Pancreas (tissue), 10 donors: ENCODE data around the gene SFXN5. TPM values are rescaled to one million over a fixed set of nuclear protein-coding genes. Genes with fewer than 3 reads are reported as not detected.

Experiments
- ATAC-seq, 4 donors: fragments of 200-7000 bp; cut with Tn5 transposase; one replicate each; pipeline versions ENCODE4 v1.8.0 to v1.9.1; 2020; ENCODE audit warnings: mild to moderate bottlenecking in 4 of 4, moderate library complexity in 4 of 4
- DNase-seq, 6 donors: peaks; one replicate each; pipeline ENCODE4 v3.0.0-alpha.2; 2020
- FAIRE-seq: peaks from 2 replicates; lab custom pipeline; 2012; peaks lifted over from hg19 to GRCh38; lab: Jason Lieb, UNC
- H3K27ac ChIP-seq, 4 donors: fragments of 200-600 bp; sonication (generic); 1 replicate in 3 of 4; 2 replicates in 1 of 4; pipeline versions ENCODE4 v1.5.0 to v1.8.0; 2020
- H3K27me3 ChIP-seq, 4 donors: fragments of 200-600 bp; one replicate each; pipeline ENCODE4 v1.8.0; 2021
- H3K36me3 ChIP-seq, 3 donors: fragments of 200-600 bp; sonication (generic) in 1 of 3; one replicate each; pipeline versions ENCODE4 v1.5.0 to v1.8.0; 2020 to 2021
- H3K4me1 ChIP-seq, 3 donors: fragments of 200-600 bp; one replicate each; pipeline ENCODE4 v1.8.0; 2021
- H3K4me3 ChIP-seq, 4 donors: fragments of 200-600 bp; sonication (generic) in 2 of 4; one replicate each; pipeline versions ENCODE4 v1.5.0 to v1.8.0; 2020 to 2021
- H3K9me3 ChIP-seq, 4 donors: fragments of 200-600 bp; one replicate each; pipeline ENCODE4 v1.8.0; 2021
- CTCF ChIP-seq, 4 donors: fragments of 200-600 bp; sonication (generic) in 3 of 4; IDR thresholded peaks; one replicate each; pipeline versions ENCODE4 v1.5.0 to v1.8.0; 2021; ENCODE audit warnings: antibody characterized with exemption in 4 of 4
- WGBS, 2 donors: extraction: QIAGEN DNeasy Blood & Tissue Kit; methylation state at CpG; one replicate each; pipeline ENCODE4 v1.1.7; 2013; 5-methylcytosine and 5-hydroxymethylcytosine counted together
- intact Hi-C, 3 donors: fragments of 100-400 bp; cut with DNase I; formaldehyde crosslinking; loops; one replicate each; pipeline versions ENCODE4 v1.11.1 to v1.14.2; 2022
- polyA plus RNA-seq, 2 donors: library from polyadenylated mRNA; stranded (reverse); fragments of 200-250 nt; gene quantifications; one replicate each; pipeline ENCODE4 v1.2.3, GENCODE V29; 2013
- total RNA-seq, 6 donors: library from RNA; stranded (reverse); fragmentation: NEBNext Ultra II Directional in 4 of 6; extraction: Animal tissue kit (Norgen Biotek cat#: 25700) in 4 of 6; gene quantifications; one replicate each; pipeline versions ENCODE4 v1.2.1 to v1.2.4, GENCODE V29; 2021 to 2023
- donor health status: healthy with polysubstance abuse.
- donor health status: DM: no; HTN: no; CAD: no; lungs with moderate emphysema.
- donor health status: DM: no; HTN: no; CAD: no.
- donor health status: control.
- donor health status: control.
- donor health status: Bipolar disorder and iron deficiency.
- donor health status: DM: yes; HTN: yes; CAD: no.
- donor health status: DM: no; HTN: no; CAD: no.
- donor health status: DM: no; HTN: no; CAD: no.
- donor health status: DM: yes; HTN: yes; CAD: no.

SFXN5 gene
- total and polyA plus RNA-seq, 8 donors: 2.6 to 8.4 (median 5.4) TPM

GRCh38 chr2:72946466-72946865, 125.0 kb downstream of the SFXN5 start:
- DNase-seq (peak in 1 of 6 donors; percentile 33), FAIRE-seq (no peak), ATAC-seq (no peak)
- whole genome bisulfite sequencing, 2 donors: 90 to 94% methylated on average over 9 of the region's 9 CpGs
- Histone ChIP-seq H3K4me1 (no peaks in the 10 kb centered on the region), H3K9me3 (no peaks in the 10 kb centered on the region), H3K27ac (no peak overlapping the region), H3K4me3 (no peak overlapping the region), H3K36me3 (no peaks in the 10 kb centered on the region), H3K27me3 (no peaks in the 10 kb centered on the region)
- intact Hi-C loops: no loop called here
- TF ChIP-seq CTCF (IDR thresholded peaks at IDR 0.05): no peak

GRCh38 chr2:72945450-72946019, 126.0 kb downstream of the SFXN5 start:
- Histone ChIP-seq H3K27ac (no peak overlapping the region), H3K27me3 (no peaks in the 10 kb centered on the region), H3K36me3 (no peaks in the 10 kb centered on the region), H3K4me1 (no peaks in the 10 kb centered on the region), H3K4me3 (no peak overlapping the region), H3K9me3 (no peaks in the 10 kb centered on the region)
- FAIRE-seq: no peak
- intact Hi-C loops: no loop called here
- WGBS, 2 donors: 91 to 93% methylated on average over 9 of the region's 9 CpGs
- peak in 1 of 6 donors; percentile 24 for DNase-seq
- no peak for TF ChIP-seq CTCF (IDR thresholded peaks at IDR 0.05)
- ATAC-seq: no peak

GRCh38 chr2:72944804-72945449, 126.6 kb downstream of the SFXN5 start:
- H3K27me3 ChIP-seq: no peaks in the 10 kb centered on the region

GRCh38 chr2:72943540-72944395, 127.7 kb downstream of the SFXN5 start:
- H3K9me3 ChIP-seq: no peaks in the 10 kb centered on the region
- H3K4me3 ChIP-seq: no peak overlapping the region
- 86 to 90% methylated on average over 7 of the region's 7 CpGs for WGBS, 2 donors
- DNase-seq: peak in 1 of 6 donors; percentile 24
- no peak overlapping the region for H3K27ac ChIP-seq
- H3K27me3 ChIP-seq: no peaks in the 10 kb centered on the region
- no peak for TF ChIP-seq CTCF (IDR thresholded peaks at IDR 0.05)
- ATAC-seq: no peak
- intact Hi-C loops: no loop called here
- H3K4me1 ChIP-seq: no peaks in the 10 kb centered on the region
- H3K36me3 ChIP-seq: no peaks in the 10 kb centered on the region
- no peak for FAIRE-seq

More at GRCh38 chr2:72944804-72945449, 126.6 kb downstream of the SFXN5 start:
- no peak for ATAC-seq
- intact Hi-C loops: no loop called here
- no peaks in the 10 kb centered on the region for H3K4me1 ChIP-seq
- 92 to 96% methylated on average over 16 of the region's 16 CpGs for WGBS, 2 donors
- no peak overlapping the region for H3K27ac ChIP-seq
- peak in 1 of 6 donors; percentile 37 for DNase-seq
- no peak overlapping the region for H3K4me3 ChIP-seq
- no peaks in the 10 kb centered on the region for H3K9me3 ChIP-seq
- H3K36me3 ChIP-seq: no peaks in the 10 kb centered on the region
- TF ChIP-seq CTCF (IDR thresholded peaks at IDR 0.05): no peak
- no peak for FAIRE-seq
